Renal pelvis (tissue), 4 donors: Measurements from ENCODE around the gene GGNBP2. TPM values are rescaled to one million over a fixed set of nuclear protein-coding genes. Genes with fewer than 3 reads are reported as not detected.

Experiments
- DNase-seq: peaks from one replicate; pipeline ENCODE4 v3.0.0-alpha.2; 2013
- polyA plus RNA-seq, 3 donors: library from polyadenylated mRNA; unstranded; fragments of 120-200 nt; gene quantifications; one replicate each; pipeline ENCODE4 v1.2.1, GENCODE V29; 2013; ENCODE audit not compliant: insufficient read length in 3 of 3

Gene GGNBP2
- polyA plus RNA-seq, 3 donors, result 75.5 to 101 (median 85.5) TPM

DNA sequence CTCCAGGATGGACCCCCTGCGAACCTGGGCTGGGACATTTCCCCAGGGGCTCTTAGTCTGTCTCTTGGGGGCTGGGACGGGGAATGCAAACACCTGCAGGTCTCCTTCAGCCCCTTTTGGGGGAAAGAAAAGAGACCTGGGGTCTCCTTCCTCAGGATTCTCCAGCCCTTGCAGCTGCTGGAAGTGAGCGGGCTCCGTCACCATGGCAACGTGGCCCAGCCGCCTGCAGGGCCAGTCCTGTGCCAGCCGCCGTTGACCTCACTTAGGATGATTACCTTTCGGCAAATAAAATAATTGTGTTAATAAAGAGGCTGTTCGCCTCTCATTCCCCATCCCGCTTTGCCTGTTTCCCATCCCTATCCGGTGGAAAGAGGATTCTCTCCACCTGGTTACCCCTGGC, 82.4 kb downstream of the GGNBP2 start:
- DNase-seq, result no peak

DNA sequence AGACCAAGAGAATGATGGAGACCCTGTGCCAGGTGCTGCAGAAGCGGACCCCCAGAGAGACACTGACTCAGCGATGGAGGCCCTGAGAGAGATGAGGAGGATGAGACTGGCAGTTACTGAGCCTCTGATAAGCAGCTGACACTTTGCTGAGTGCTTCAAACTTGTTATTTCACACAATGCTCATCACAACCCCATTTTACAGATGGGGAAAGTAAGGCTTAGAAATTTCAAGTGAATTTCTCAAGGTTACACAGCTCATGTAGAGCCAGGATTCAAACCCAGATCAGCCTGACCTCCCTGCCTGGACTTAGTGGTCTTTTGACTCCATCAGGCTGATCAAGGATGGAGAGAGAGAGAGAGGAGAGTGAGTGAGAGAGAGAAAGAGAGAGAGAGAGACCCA, 83.9 kb downstream of the GGNBP2 start:
- no peak for DNase-seq

DNA sequence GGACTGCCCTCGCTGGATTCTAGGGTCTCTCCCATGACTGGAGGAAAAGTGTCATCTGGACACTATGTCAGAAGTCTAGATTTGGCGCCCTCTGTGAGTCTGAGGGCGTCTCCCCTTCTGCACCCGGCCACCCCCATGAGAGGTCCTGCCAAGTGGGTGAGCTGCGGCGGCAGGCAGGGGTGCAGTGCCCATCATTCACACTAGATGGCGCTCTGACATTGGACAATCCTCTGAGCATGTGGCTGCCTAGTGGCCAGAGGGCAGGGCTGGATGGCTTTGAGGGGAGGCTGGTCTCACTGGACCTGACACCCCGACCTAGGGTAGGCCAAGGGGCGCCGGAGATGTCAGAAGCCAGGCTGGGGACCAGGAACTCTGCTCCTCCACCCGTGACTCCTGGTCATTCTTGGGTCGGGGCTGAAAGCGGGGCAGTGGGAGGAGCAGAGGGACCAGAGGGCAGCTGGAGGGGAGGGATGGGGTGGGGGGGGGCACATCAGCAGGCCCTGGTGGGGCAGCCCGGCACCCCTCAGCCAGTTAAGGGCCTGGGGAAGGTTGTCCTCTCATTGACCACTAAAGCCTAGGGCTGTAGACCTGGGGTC, 84.6 kb downstream of the GGNBP2 start:
- no peak for DNase-seq

DNA sequence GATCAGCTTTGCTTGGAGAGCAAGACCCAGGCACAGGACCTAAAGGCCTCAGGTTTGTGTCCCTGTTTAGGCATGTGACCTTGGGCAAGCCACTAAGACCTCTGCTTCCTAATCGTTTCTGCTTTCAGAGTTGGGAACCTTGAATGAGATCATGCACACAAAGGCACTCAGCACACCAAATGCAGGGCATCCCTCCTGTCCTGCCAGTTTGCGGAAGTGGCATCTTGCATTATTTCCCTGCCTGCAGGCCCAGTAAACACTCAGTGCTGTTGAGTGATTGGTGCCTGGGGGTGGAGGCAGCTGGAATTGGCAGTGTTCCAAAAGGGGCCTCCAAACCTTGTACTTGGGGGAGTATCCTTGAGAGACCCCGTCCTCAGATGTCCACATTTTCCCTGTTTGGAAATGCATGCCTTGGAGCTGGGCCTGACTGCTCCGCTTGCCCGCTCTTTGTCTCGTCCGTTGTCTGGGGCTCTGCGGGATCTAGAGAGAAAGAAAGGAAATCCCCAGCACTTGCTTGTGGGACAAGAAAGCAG, 85.3 kb downstream of the GGNBP2 start:
- DNase-seq, result no peak

DNA sequence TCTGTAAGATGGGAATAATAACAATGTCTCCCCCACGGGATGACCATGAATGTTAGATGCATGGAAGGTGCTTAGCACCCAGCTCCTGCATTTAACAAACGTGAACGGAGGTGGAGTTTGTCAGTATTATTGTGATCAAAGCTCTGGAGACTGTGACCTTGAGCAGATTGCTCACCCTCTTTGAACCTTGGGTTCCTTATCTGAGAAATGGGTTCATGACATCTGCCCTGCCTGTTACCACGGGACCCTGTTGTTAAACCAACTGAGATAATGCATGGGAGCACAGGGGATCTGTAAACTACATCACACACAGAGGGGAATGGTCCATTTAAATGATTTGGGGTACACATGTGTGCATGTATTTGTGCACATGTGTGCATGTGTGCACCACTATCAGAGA, 86.3 kb downstream of the GGNBP2 start:
- DNase-seq, result no peak

DNA sequence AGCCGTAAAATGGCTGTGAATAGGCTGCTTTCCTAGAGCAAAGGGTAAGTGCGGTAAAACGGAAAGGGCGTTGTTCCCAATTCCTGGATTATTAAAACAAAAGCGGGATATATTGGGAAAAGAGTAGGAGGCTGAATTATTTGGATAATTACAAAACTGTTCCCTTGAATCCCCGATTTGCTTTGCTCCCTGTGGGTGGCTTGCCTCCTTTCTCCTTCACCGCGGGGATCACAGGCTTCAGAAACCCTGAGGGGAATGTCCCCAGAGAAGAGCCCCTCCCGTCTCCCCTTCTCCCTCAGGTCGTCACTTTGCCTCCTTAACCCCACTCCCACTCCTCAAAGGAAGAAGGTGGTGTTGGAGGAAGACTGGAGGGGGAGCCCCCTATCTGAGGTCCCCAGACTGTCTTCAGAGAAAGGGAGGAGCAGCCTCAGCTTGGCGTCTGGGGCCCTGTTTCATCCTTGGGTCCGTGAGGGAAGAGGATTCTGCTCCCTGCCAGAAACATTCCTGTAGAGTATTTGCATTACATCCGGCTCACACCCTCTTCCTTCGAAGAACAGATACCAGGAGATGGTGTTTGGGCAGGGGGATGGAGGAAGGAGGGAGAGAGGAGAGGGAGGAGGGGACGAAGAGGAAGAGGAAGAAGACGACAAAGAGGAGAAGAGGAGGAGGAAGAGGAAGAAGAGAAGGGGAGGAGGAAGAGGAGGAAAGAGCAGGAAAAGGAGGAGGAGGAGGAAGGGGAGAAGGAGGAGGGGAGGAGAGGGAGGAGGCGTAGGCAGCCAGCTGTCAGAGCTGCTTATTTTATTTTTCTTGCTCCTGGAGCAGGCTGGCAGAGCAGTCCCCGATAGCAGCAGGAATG, 88.4 kb downstream of the GGNBP2 start:
- DNase-seq, result no peak

Other genes with a start within 250 kb of the GGNBP2 start
- gene TBC1D3G, start 221.0 kb upstream of the GGNBP2 start, polyA plus RNA-seq, result not detected
- 1 to 10 TPM in 1 of 3 donors, not detected in 2; 9.8 TPM for gene TBC1D3H, start 156.5 kb upstream of the GGNBP2 start, polyA plus RNA-seq
- gene ZNHIT3, start 58.2 kb upstream of the GGNBP2 start, polyA plus RNA-seq, result 10 to 100 TPM; 62.3 to 66.5 (median 64.3) TPM
- gene MYO19, start 10.1 kb upstream of the GGNBP2 start, polyA plus RNA-seq, result 10 to 100 TPM; 37.0 to 67.6 (median 67.1) TPM
- gene PIGW, start 9.9 kb upstream of the GGNBP2 start, polyA plus RNA-seq, result 10 to 100 TPM in 2 of 3 donors, 1 to 10 TPM in 1; 9.1 to 13.7 (median 12.2) TPM
- gene DHRS11, start 47.0 kb downstream of the GGNBP2 start, polyA plus RNA-seq, result 10 to 100 TPM; 23.3 to 32.3 (median 26.8) TPM
- gene MRM1, start 56.7 kb downstream of the GGNBP2 start, polyA plus RNA-seq, result 1 to 10 TPM; 5.0 to 5.9 (median 5.8) TPM